B cell (primary cell): ENCODE results near the gene TAS2R41. TPM values are rescaled to one million over a fixed set of nuclear protein-coding genes. Genes with fewer than 3 reads are reported as not detected.

Source experiments
- ATAC-seq: fragments of 200-7000 bp; cut with Tn5 transposase; one replicate; pipeline ENCODE4 v1.10.0; 2021; ENCODE audit warnings: low read depth, mild to moderate bottlenecking, moderate number of reproducible peaks, moderate library complexity
- CTCF ChIA-PET: fragments of 350-600 bp; sonication (Branson Sonifier 250); formaldehyde crosslinking; loops from one replicate; lab custom pipeline; 2021; ENCODE audit warnings: antibody characterized with exemption, inconsistent platforms; lab: Charles Lee
- POLR2A ChIA-PET: fragments of 350-600 bp; sonication (Branson Sonifier 250); formaldehyde crosslinking; loops from one replicate; lab custom pipeline; 2021; ENCODE audit warnings: antibody characterized with exemption; lab: Charles Lee
- DNase-seq: peaks from one replicate; pipeline ENCODE4 v3.0.0; 2013
- H2AFZ ChIP-seq: 2 replicates; pipeline ENCODE4 v1.6.1; 2012; ENCODE audit warnings: mild to moderate bottlenecking, low read depth, low read length; ENCODE audit not compliant: insufficient read depth, poor library complexity, severe bottlenecking
- H3K27ac ChIP-seq, 2 donors: 1 replicate in 1 of 2; 2 replicates in 1 of 2; pipeline ENCODE4 v1.5.1; 2012 to 2013; ENCODE audit warnings: low read length in 2 of 2, mild to moderate bottlenecking in 2 of 2, moderate library complexity in 1 of 2
- H3K27me3 ChIP-seq, 4 experiments: fragments of 200-600 bp in 1 of 4; sonication (generic) in 1 of 4; replicated peaks in 1 of 4; 1 replicate in 2 of 4; 2 replicates in 2 of 4; pipeline versions ENCODE4 v1.6.1 to v1.7.0; 2013 to 2016; ENCODE audit warnings: low read length in 3 of 4, mild to moderate bottlenecking in 2 of 4, mixed read lengths in 1 of 4, moderate library complexity in 1 of 4; ENCODE audit not compliant: insufficient read depth in 4 of 4, control insufficient read depth in 3 of 4; ENCODE audit errors: control extremely low read depth in 1 of 4
- H3K36me3 ChIP-seq, 2 experiments: replicated peaks in 1 of 2; 1 replicate in 1 of 2; 2 replicates in 1 of 2; pipeline versions ENCODE4 v1.6.1 to v1.7.1; 2013; ENCODE audit warnings: low read length in 1 of 2; ENCODE audit not compliant: insufficient read depth in 2 of 2, control insufficient read depth in 1 of 2; ENCODE audit errors: control extremely low read depth in 1 of 2, extremely low read depth in 1 of 2
- H3K4me1 ChIP-seq, 2 donors: fragments of 200-600 bp in 1 of 2; sonication (generic) in 1 of 2; 1 replicate in 1 of 2; 2 replicates in 1 of 2; pipeline versions ENCODE4 v1.5.1 to v1.6.1; 2013 to 2017; ENCODE audit warnings: low read length in 2 of 2; ENCODE audit not compliant: control insufficient read depth in 2 of 2, insufficient read depth in 2 of 2
- H3K4me2 ChIP-seq: replicated peaks from 2 replicates; pipeline ENCODE3; 2012; ENCODE audit warnings: mild to moderate bottlenecking, low read depth, low read length; ENCODE audit not compliant: poor library complexity, severe bottlenecking
- H3K4me3 ChIP-seq, 5 experiments: fragments of 200-600 bp in 1 of 5; sonication (generic) in 1 of 5; 1 replicate in 3 of 5; 2 replicates in 2 of 5; pipeline versions ENCODE4 v1.5.1 to v1.7.0; 2011 to 2016; ENCODE audit warnings: low read length in 4 of 5, mild to moderate bottlenecking in 4 of 5, low read depth in 2 of 5, control low read depth in 1 of 5, moderate library complexity in 1 of 5; ENCODE audit not compliant: insufficient read depth in 1 of 5; ENCODE audit errors: control extremely low read depth in 1 of 5, extremely low read depth in 1 of 5
- H3K79me2 ChIP-seq: fragments of 200-600 bp; sonication (generic); one replicate; pipeline ENCODE4 v1.6.0; 2016; ENCODE audit warnings: low read length; ENCODE audit not compliant: control insufficient read depth, insufficient read depth
- H3K9ac ChIP-seq: fragments of 200-600 bp; sonication (generic); 2 replicates; pipeline ENCODE4 v1.6.1; 2017; ENCODE audit warnings: mild to moderate bottlenecking, low read length, moderate library complexity
- H3K9me3 ChIP-seq, 3 donors: one replicate each; pipeline versions ENCODE4 v1.6.1 to v1.7.1; 2013; ENCODE audit warnings: low read length in 2 of 3; ENCODE audit not compliant: control insufficient read depth in 2 of 3, insufficient read depth in 1 of 3; ENCODE audit errors: control extremely low read depth in 1 of 3
- H4K20me1 ChIP-seq: 2 replicates; pipeline ENCODE4 v1.6.0; 2012; ENCODE audit warnings: mild to moderate bottlenecking, low read length; ENCODE audit not compliant: insufficient read depth, control insufficient read depth, poor library complexity, severe bottlenecking
- H3K27ac Mint-ChIP-seq: one replicate; pipeline ENCODE4 v1.8.0; 2021; ENCODE audit warnings: mixed read lengths
- H3K27me3 Mint-ChIP-seq: one replicate; pipeline ENCODE4 v1.8.0; 2021; ENCODE audit warnings: mixed read lengths
- H3K4me1 Mint-ChIP-seq: one replicate; pipeline ENCODE4 v1.8.0; 2021; ENCODE audit warnings: mixed read lengths
- H3K4me3 Mint-ChIP-seq: one replicate; pipeline ENCODE4 v1.8.0; 2021; ENCODE audit warnings: mixed read lengths
- H3K9me3 Mint-ChIP-seq: one replicate; pipeline ENCODE4 v1.8.0; 2022; ENCODE audit warnings: mixed read lengths; ENCODE audit not compliant: insufficient read depth
- EZH2 ChIP-seq: IDR thresholded peaks from 2 replicates; pipeline ENCODE4 v1.6.1; 2012; ENCODE audit warnings: borderline replicate concordance, low read depth, mild to moderate bottlenecking, moderate library complexity, low read length; ENCODE audit not compliant: insufficient read depth, poor library complexity, severe bottlenecking
- WGBS: methylation state at CpG from one replicate; pipeline ENCODE4 v1.1.5; 2013; ENCODE audit warnings: missing lambda C conversion rate; ENCODE audit not compliant: insufficient coverage; 5-methylcytosine and 5-hydroxymethylcytosine counted together
- intact Hi-C: fragments of 100-400 bp; cut with micrococcal nuclease; formaldehyde crosslinking; loops from one replicate; pipeline ENCODE4 v1.10.0; 2022
- polyA plus RNA-seq: library from polyadenylated mRNA; depleted of rRNA; stranded (reverse); fragments of >200 nt; gene quantifications from 2 replicates; pipeline ENCODE4 v1.2.3, GENCODE V29; 2012
- total RNA-seq, 2 donors: library from RNA; stranded (reverse); fragments of 120-200 nt in 1 of 2; gene quantifications; 1 replicate in 1 of 2; 2 replicates in 1 of 2; pipeline versions ENCODE4 v1.2.3 to v1.2.4, GENCODE V29; 2013 to 2022
- TF ChIP-seq, protein P1 (sequence below): fragments of 200-600 bp; IDR thresholded peaks from one replicate; pipeline ENCODE4 v1.8.0; 2022; ENCODE audit warnings: antibody characterized with exemption, mild to moderate bottlenecking

Gene TAS2R41
- total and polyA plus RNA-seq, 2 donors (not counting 1 experiment from before 2014, with no cell fraction given): not detected

DNA sequence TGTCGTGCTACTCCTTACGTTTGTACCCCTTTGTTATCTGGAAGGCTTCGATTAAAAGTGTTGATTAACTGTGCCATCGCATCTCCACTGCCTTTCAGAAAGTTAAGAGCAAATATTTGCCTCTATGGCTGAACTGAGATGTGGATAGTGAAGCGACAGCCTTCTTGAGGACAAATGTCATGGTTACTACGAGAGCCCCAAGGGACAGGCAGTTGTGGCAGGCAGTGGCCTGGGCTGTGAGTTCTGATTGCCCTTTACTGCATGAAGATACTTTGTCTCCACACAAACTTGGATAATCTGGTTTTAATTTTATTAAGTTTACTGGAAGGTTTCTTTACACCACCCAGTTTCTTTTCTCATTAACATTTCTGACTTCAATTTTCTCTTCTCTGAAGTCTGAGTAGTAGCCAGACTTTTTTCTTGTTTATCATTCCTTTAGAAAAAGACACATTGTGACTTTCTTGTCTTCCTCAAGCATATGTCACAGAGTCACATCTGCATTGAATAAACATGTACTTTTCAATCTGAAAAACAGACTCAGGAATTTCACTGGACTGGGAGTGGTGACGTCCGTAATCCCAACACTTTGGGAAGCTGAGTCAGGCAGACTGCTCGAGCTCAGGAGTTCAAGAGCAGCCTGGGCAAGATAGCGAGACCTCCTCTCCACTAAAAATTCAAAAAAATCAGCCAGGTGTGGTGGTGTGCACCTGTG lies 1.5 kb downstream of the TAS2R41 start:
- Histone ChIP-seq H3K4me1 (no peaks in the 10 kb centered on the region), H3K79me2 (no peaks in the 10 kb centered on the region), H3K9ac (no peak overlapping the region), H3K27me3 (no peaks in the 10 kb centered on the region), H3K36me3 (no peaks in the 10 kb centered on the region), H3K9me3 (no peaks in the 10 kb centered on the region), H2AFZ (no peak overlapping the region), H4K20me1 (no peaks in the 10 kb centered on the region), H3K4me2 (no peak overlapping the region), H3K27ac (no peak overlapping the region), H3K4me3 (no peak overlapping the region)
- ATAC-seq: no peak
- peaks cover 10% of the 10 kb centered on the region for H3K27me3 Mint-ChIP-seq
- H3K4me1 Mint-ChIP-seq: no peaks in the 10 kb centered on the region
- no peaks in the 10 kb centered on the region for H3K9me3 Mint-ChIP-seq
- intact Hi-C loops: no loop called here
- 91% methylated on average over 7 of the region's 10 CpGs for WGBS
- H3K27ac Mint-ChIP-seq: no peak overlapping the region
- ChIA-PET POLR2A (no interaction called here), CTCF (no interaction called here)
- no peak overlapping the region for H3K4me3 Mint-ChIP-seq
- DNase-seq: no peak
- TF ChIP-seq, protein P1, sequence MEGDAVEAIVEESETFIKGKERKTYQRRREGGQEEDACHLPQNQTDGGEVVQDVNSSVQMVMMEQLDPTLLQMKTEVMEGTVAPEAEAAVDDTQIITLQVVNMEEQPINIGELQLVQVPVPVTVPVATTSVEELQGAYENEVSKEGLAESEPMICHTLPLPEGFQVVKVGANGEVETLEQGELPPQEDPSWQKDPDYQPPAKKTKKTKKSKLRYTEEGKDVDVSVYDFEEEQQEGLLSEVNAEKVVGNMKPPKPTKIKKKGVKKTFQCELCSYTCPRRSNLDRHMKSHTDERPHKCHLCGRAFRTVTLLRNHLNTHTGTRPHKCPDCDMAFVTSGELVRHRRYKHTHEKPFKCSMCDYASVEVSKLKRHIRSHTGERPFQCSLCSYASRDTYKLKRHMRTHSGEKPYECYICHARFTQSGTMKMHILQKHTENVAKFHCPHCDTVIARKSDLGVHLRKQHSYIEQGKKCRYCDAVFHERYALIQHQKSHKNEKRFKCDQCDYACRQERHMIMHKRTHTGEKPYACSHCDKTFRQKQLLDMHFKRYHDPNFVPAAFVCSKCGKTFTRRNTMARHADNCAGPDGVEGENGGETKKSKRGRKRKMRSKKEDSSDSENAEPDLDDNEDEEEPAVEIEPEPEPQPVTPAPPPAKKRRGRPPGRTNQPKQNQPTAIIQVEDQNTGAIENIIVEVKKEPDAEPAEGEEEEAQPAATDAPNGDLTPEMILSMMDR: no peak
- no peak for TF ChIP-seq EZH2

GRCh38 chr7:143480501-143480900 lies 2.8 kb downstream of the TAS2R41 start:
- H2AFZ ChIP-seq: no peak overlapping the region
- ChIA-PET POLR2A (no interaction called here), CTCF (no interaction called here)
- Mint-ChIP-seq H3K4me3 (no peak overlapping the region), H3K27me3 (peaks cover 10% of the 10 kb centered on the region), H3K4me1 (no peaks in the 10 kb centered on the region), H3K27ac (no peak overlapping the region), H3K9me3 (no peaks in the 10 kb centered on the region)
- H3K4me1 ChIP-seq: no peaks in the 10 kb centered on the region
- H3K36me3 ChIP-seq: no peaks in the 10 kb centered on the region
- TF ChIP-seq EZH2: no peak
- TF ChIP-seq, protein P1: no peak
- intact Hi-C loops: no loop called here
- no peak overlapping the region for H3K4me2 ChIP-seq
- H3K9ac ChIP-seq: no peak overlapping the region
- no peaks in the 10 kb centered on the region for H3K9me3 ChIP-seq
- no peak overlapping the region for H3K4me3 ChIP-seq
- H3K79me2 ChIP-seq: no peaks in the 10 kb centered on the region
- DNase-seq (no peak), ATAC-seq (no peak)
- H3K27ac ChIP-seq: no peak overlapping the region
- no peaks in the 10 kb centered on the region for H3K27me3 ChIP-seq
- H4K20me1 ChIP-seq: no peaks in the 10 kb centered on the region
